Mucosa of descending colon (tissue), 3 donors: ENCODE measurements around the gene TMEM164. TPM values are rescaled to one million over a fixed set of nuclear protein-coding genes. Genes with fewer than 3 reads are reported as not detected.

ENCODE experiments used
- ATAC-seq: fragments of 200-7000 bp; cut with Tn5 transposase; one replicate; pipeline ENCODE4 v1.9.1; 2020; ENCODE audit warnings: mild to moderate bottlenecking, moderate library complexity
- DNase-seq, 3 donors: peaks; one replicate each; pipeline ENCODE4 v3.0.0-alpha.2; 2020
- H3K36me3 ChIP-seq: fragments of 200-600 bp; one replicate; pipeline ENCODE4 v1.8.0; 2021; ENCODE audit warnings: low read depth, mild to moderate bottlenecking
- H3K4me1 ChIP-seq: fragments of 200-600 bp; one replicate; pipeline ENCODE4 v1.8.0; 2021; ENCODE audit warnings: low read depth, mild to moderate bottlenecking
- H3K4me3 ChIP-seq: fragments of 200-600 bp; one replicate; pipeline ENCODE4 v1.8.0; 2021; ENCODE audit warnings: mild to moderate bottlenecking
- H3K9me3 ChIP-seq: fragments of 200-600 bp; one replicate; pipeline ENCODE4 v1.8.0; 2021; ENCODE audit warnings: mild to moderate bottlenecking
- intact Hi-C, 2 donors: fragments of 100-400 bp; cut with DNase I in 1 of 2; cut with micrococcal nuclease in 1 of 2; formaldehyde crosslinking; loops; one replicate each; pipeline versions ENCODE4 v1.11.0 to v1.11.1; 2022; cut with DNase I, micrococcal nuclease
- total RNA-seq, 3 donors: library from RNA; stranded (reverse); fragmentation: NEBNext Ultra II Directional in 2 of 3; extraction: Animal tissue kit (Norgen Biotek cat#: 25700) in 2 of 3; gene quantifications; one replicate each; pipeline versions ENCODE4 v1.2.1 to v1.2.4, GENCODE V29; 2021 to 2023
- TF ChIP-seq, protein P1 (sequence below): fragments of 200-600 bp; IDR thresholded peaks from one replicate; pipeline ENCODE4 v1.8.0; 2022; ENCODE audit warnings: antibody characterized with exemption, mild to moderate bottlenecking
- donor health status: DM: no; HTN: no; CAD: no; lungs with moderate emphysema.
- donor health status: DM: no; HTN: no; CAD: no.
- donor health status: DM: no; HTN: yes; CAD: no.

The TMEM164 gene
- total RNA-seq, 3 donors from 2014 or later = 58.6 to 103 (median 95.4) TPM

DNA sequence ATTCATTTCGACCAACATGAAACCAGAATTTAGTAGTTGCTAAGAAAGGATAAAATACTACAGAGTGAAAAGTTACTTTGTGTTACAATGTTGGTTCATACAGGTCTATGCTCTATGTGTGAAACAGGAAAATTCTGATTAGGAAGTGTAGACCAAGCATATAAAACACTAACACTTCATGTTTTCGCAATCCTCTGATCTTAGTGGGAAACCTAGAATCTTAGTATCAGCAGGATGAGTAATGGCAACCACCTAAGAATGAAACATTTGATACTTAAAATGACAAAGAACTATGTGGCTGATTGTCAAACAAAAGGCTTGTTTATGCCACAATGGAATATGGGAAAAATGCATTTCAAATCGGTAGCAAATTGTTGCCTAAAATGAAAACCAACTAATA is 198.9 kb downstream of the TMEM164 start:
- Histone ChIP-seq H3K4me3 (no peak overlapping the region), H3K9me3 (no peaks in the 10 kb centered on the region), H3K4me1 (no peaks in the 10 kb centered on the region), H3K36me3 (no peaks in the 10 kb centered on the region)
- DNase-seq (no peak), ATAC-seq (no peak)
- TF ChIP-seq, protein P1, sequence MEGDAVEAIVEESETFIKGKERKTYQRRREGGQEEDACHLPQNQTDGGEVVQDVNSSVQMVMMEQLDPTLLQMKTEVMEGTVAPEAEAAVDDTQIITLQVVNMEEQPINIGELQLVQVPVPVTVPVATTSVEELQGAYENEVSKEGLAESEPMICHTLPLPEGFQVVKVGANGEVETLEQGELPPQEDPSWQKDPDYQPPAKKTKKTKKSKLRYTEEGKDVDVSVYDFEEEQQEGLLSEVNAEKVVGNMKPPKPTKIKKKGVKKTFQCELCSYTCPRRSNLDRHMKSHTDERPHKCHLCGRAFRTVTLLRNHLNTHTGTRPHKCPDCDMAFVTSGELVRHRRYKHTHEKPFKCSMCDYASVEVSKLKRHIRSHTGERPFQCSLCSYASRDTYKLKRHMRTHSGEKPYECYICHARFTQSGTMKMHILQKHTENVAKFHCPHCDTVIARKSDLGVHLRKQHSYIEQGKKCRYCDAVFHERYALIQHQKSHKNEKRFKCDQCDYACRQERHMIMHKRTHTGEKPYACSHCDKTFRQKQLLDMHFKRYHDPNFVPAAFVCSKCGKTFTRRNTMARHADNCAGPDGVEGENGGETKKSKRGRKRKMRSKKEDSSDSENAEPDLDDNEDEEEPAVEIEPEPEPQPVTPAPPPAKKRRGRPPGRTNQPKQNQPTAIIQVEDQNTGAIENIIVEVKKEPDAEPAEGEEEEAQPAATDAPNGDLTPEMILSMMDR = no peak
- intact Hi-C loops = no loop called here

DNA sequence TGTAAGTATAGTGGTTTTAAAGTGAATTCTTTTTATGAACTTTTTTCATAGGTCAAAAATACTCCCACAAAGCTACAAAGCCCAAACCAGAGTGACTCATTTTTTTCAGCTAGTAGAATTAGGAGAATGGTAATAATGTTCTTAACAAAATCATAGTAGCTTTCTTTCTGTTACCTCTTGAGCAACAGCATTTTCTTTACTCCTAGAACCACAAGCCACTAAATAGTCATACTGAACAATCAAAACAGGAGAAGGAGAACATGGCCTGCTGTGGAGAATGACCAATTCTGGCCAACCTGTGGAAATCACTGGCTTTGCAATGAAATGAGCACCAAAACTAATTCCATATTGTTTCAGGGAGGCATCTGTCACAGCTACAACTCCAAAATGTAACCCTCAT is 202.1 kb downstream of the TMEM164 start:
- no peak for DNase-seq
- intact Hi-C loops = no loop called here
- H3K4me3 ChIP-seq = no peak overlapping the region
- H3K4me1 ChIP-seq = no peaks in the 10 kb centered on the region
- H3K36me3 ChIP-seq = no peaks in the 10 kb centered on the region
- no peak for ATAC-seq
- H3K9me3 ChIP-seq = no peaks in the 10 kb centered on the region
- TF ChIP-seq, protein P1 = no peak

DNA sequence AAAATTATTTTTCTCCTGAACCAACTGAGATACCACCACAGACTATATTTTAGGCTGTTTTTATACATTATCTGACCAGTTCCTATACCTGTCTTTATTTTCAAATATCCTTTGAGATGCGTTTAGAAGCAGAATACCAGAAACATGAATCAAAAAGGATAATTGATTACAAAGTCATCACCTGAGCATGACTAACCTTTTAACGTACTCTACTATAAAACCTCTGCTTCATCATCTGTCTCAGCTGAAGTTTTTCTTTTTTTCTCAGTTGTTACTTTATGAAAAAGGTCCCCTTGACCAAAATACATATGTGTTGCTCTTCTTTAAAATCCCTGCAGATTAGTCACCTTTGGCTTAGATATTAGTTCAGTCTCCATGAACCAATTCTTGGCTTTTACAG is 205.2 kb downstream of the TMEM164 start:
- no peaks in the 10 kb centered on the region for H3K36me3 ChIP-seq
- no peaks in the 10 kb centered on the region for H3K4me1 ChIP-seq
- intact Hi-C loops = no loop called here
- H3K4me3 ChIP-seq = no peak overlapping the region
- TF ChIP-seq, protein P1 = no peak
- no peak for ATAC-seq
- no peak for DNase-seq
- no peaks in the 10 kb centered on the region for H3K9me3 ChIP-seq

DNA sequence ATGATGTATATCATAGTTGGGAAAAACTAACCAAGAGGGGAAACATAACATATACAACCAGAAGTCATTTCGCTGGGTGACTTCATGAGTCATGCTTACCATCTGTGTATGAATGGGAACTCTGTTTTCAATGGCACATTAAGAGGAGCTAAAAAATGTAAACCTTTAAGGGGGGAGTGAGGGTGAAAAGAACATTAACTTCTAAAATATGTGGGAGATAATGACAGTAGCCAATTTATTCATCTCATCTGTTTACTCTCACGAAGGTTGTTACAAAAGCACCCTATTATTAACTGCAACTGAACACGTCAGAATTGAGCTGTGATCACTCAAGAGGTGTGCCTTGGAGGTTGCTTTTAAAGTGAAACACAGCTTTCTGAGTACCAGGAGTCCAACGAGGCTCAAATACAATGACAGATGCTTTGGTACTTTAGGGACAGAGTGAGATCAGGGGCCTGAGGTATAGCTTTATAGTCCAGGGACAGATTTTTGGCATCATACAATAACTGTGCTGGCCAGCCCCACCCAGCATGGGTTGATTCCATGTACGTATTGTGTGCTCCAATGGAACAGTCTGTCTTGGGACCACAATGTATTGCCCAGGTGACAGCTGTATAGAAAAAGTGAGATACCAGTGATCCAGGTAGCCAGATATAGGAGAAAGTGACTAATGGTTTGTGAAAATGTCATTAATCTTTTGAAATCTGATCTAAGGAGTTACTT is 207.7 kb downstream of the TMEM164 start:
- H3K4me1 ChIP-seq = no peaks in the 10 kb centered on the region
- no peaks in the 10 kb centered on the region for H3K36me3 ChIP-seq
- intact Hi-C loops = no loop called here
- DNase-seq = no peak
- no peak for ATAC-seq
- TF ChIP-seq, protein P1 = no peak
- H3K9me3 ChIP-seq = no peaks in the 10 kb centered on the region
- H3K4me3 ChIP-seq = no peak overlapping the region

DNA sequence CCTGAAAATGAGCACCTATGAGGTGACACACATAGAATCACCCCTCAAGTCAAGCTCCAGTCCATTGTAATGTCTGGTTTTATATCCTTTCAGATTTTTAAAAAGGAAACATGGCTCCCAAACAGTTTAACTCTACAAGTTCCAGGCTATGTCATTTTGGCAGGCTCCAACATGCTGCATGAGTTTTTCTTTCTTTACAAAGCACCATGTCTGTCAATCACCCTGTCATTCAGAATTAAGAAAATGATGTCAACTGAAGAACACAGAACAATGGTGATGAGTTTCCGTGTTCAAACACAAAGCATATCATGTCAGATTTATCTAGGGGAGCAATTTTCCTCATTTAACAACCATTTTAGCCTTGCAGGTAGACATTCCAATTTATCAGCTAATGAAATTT is 208.4 kb downstream of the TMEM164 start:
- no peak for ATAC-seq
- Histone ChIP-seq H3K9me3 (no peaks in the 10 kb centered on the region), H3K4me1 (no peaks in the 10 kb centered on the region), H3K36me3 (no peaks in the 10 kb centered on the region), H3K4me3 (no peak overlapping the region)
- intact Hi-C loops = no loop called here
- DNase-seq = no peak
- TF ChIP-seq, protein P1 = no peak

DNA sequence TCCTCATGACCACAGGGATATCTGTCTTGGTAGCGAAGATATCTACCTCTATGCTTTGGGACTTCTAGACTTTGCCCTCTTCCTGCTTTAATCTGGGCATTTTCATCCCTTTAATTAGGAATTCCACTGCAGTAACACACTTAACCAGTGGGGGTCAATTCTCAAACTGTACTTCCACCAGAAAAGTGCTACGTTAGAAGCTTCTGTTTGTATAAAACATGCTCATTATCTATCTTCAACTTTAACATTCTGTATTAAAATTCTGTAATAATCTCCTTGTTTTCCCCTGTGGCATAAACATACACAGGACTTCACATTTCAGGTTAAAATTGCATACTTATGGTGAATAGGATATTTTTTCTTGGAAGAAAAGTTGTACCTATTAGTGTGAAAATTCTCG is 209.4 kb downstream of the TMEM164 start:
- TF ChIP-seq, protein P1 = no peak
- Histone ChIP-seq H3K36me3 (no peaks in the 10 kb centered on the region), H3K4me1 (no peaks in the 10 kb centered on the region), H3K9me3 (no peaks in the 10 kb centered on the region), H3K4me3 (no peak overlapping the region)
- ATAC-seq = no peak
- intact Hi-C loops = no loop called here
- no peak for DNase-seq
